ENCODE measurements around the gene PRRT1B.

DNA sequence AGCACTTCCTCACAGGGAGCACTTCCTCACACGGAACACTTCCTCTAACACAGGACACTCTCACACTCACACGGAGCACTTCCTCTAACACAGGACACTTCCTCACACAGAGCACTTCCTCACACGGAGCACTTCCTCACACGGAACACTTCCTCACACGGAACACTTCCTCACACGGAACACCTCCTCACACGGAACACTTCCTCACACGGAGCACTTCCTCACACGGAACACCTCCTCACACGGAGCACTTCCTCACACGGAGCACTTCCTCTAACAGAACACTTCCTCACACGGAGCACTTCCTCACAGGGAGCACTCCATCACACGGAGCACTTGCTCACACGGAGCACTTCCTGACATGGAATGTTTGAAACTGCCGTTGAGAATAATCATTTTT is 29.2 kb upstream of the PRRT1B start:
- TF ChIP-seq JUN (IDR thresholded peaks at IDR 0.05) (no peak), MYC (IDR thresholded peaks at IDR 0.05; ENCODE audit: borderline replicate concordance, low read length) (no peak), HOXA7 (CRISPR knock-in tag; IDR thresholded peaks at IDR 0.05) (no peak)
- TF ChIP-seq, protein P1, sequence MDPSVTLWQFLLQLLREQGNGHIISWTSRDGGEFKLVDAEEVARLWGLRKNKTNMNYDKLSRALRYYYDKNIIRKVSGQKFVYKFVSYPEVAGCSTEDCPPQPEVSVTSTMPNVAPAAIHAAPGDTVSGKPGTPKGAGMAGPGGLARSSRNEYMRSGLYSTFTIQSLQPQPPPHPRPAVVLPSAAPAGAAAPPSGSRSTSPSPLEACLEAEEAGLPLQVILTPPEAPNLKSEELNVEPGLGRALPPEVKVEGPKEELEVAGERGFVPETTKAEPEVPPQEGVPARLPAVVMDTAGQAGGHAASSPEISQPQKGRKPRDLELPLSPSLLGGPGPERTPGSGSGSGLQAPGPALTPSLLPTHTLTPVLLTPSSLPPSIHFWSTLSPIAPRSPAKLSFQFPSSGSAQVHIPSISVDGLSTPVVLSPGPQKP (IDR thresholded peaks at IDR 0.05; ENCODE audit: low read depth, low read length), result no peak
